HL-60 (cell line): Measurements from ENCODE around the gene CCDC106.

Source experiments
- DNase-seq, 2 experiments: peaks; one replicate each; pipeline ENCODE4 v3.0.0-alpha.2; 2010 to 2020; ENCODE audit warnings: low read depth in 1 of 2, low spot score in 1 of 2
- H3K27ac ChIP-seq: fragments of 250-450 bp; sonication (Bioruptor Pico); replicated peaks from 2 replicates; pipeline ENCODE4 v1.5.1; 2020; ENCODE audit warnings: mild to moderate bottlenecking, moderate library complexity
- H3K27me3 ChIP-seq: fragments of 250-450 bp; sonication (Bioruptor Pico); 2 replicates; pipeline ENCODE4 v1.5.1; 2021; ENCODE audit warnings: mild to moderate bottlenecking, moderate library complexity; ENCODE audit not compliant: insufficient read depth, poor library complexity, severe bottlenecking
- H3K4me3 ChIP-seq: replicated peaks from 2 replicates; pipeline ENCODE4 v1.5.1; 2011; ENCODE audit warnings: mild to moderate bottlenecking, control low read depth, low read length; ENCODE audit not compliant: insufficient read depth
- CTCF ChIP-seq: IDR thresholded peaks from one replicate; pipeline ENCODE4 v1.5.1; 2011; ENCODE audit warnings: low read length, control low read depth, inconsistent platforms; ENCODE audit not compliant: insufficient read depth
- GABPA ChIP-seq: IDR thresholded peaks from 2 replicates; pipeline ENCODE4 v1.6.1; 2012; ENCODE audit warnings: low read depth
- POLR2AphosphoS5 ChIP-seq: IDR thresholded peaks from 2 replicates; pipeline ENCODE4 v1.6.1; 2012; ENCODE audit warnings: low read depth
- SPI1 ChIP-seq: IDR thresholded peaks from 2 replicates; pipeline ENCODE4 v1.6.1; 2012; ENCODE audit warnings: low read depth, mild to moderate bottlenecking, borderline replicate concordance
- TF ChIP-seq, protein P1 (sequence below): IDR thresholded peaks from 2 replicates; pipeline ENCODE4 v1.6.1; 2012; ENCODE audit warnings: low read depth; ENCODE audit not compliant: insufficient replicate concordance

The CCDC106 gene

DNA sequence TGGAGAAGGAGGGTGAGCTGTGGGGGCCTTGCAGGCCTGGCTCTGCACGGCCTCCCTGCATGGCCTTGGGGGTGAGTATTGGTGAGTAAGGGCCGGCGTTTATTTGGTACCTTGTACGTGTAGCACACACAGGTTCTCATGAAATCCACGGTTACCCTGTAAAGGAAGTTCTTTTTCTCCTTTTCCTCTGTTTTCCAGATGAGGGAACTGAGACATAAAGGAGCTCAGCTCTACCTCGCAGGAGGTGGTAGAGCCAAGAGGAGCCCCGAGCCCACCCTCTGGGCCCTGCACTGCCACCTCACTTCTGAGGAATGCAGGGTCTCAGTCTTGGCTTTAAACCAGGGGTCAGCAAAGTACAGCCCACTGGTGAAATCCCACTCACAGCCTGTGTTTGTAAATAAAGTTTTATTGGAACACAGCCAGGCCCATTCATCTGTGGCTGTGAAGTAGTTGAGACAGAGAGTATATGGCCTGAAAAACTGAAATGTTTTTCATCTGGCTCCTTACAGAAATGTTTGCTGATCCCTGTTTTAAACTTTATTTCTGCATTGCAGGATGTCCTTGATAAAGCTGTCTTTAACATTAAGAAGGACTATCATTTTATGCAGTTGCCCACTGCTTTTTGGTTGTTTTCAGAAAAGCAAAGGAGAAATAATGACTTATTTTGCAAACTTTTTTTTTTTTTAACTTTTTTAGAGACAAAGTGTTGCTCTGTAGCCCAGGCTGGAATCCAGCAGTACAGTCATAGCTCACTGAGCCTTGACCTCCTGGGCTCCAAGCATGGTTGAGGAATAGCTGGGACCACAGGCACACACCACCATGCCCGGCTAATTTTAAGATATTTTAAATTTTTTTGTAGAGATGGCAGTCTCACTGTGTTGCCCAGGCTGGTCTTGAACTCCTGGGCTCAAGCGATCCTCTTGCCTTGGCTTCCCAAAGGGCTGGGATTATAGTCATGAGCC, 33.4 kb downstream of the CCDC106 start:
- DNase-seq = no peak
- H3K27ac ChIP-seq = no peak overlapping the region
- no peak overlapping the region for H3K4me3 ChIP-seq
- TF ChIP-seq SPI1 (no peak), CTCF (no peak), POLR2AphosphoS5 (no peak), GABPA (no peak)
- TF ChIP-seq, protein P1, sequence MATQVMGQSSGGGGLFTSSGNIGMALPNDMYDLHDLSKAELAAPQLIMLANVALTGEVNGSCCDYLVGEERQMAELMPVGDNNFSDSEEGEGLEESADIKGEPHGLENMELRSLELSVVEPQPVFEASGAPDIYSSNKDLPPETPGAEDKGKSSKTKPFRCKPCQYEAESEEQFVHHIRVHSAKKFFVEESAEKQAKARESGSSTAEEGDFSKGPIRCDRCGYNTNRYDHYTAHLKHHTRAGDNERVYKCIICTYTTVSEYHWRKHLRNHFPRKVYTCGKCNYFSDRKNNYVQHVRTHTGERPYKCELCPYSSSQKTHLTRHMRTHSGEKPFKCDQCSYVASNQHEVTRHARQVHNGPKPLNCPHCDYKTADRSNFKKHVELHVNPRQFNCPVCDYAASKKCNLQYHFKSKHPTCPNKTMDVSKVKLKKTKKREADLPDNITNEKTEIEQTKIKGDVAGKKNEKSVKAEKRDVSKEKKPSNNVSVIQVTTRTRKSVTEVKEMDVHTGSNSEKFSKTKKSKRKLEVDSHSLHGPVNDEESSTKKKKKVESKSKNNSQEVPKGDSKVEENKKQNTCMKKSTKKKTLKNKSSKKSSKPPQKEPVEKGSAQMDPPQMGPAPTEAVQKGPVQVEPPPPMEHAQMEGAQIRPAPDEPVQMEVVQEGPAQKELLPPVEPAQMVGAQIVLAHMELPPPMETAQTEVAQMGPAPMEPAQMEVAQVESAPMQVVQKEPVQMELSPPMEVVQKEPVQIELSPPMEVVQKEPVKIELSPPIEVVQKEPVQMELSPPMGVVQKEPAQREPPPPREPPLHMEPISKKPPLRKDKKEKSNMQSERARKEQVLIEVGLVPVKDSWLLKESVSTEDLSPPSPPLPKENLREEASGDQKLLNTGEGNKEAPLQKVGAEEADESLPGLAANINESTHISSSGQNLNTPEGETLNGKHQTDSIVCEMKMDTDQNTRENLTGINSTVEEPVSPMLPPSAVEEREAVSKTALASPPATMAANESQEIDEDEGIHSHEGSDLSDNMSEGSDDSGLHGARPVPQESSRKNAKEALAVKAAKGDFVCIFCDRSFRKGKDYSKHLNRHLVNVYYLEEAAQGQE = no peak
- H3K27me3 ChIP-seq = no peaks in the 10 kb centered on the region

DNA sequence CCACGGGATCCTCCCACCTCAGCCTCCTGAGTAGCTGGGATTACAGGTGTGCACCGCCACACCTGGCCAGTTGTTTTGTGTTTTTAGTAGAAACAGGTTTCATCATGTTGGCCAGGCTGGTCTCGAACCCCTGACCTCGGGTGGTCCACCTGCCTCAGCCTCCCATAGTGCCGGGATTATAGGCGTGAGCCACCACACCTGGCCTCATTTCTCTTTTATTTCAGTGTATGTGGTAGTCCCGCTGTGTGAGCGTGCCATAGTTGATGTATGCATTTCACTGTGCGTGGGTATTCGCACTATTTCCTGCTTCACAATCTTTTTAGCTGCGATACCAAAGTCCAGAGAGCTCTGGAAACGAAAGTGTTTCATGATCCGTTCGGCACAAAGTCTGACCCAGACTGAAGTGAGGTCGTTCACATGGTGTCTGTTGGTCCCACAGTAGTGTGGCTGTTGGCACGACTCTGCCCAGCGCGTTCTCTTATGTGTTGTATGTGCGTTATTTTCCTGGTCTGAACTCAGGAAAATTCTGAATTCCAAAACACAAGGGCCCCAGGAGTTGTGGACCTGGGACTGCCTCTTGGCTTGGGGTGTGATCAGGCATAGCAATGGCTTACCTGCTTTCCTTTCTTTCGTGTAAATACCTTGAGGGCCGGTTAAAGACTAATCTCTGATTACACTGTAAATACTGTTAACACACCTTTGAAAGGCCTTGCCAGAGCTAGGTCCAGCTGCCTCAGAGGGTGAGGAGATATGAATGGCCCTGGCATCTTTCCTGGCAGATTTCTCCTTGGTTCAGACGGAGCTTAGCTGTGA, 35.6 kb downstream of the CCDC106 start:
- H3K4me3 ChIP-seq = no peak overlapping the region
- no peak for DNase-seq
- H3K27me3 ChIP-seq = no peaks in the 10 kb centered on the region
- no peak overlapping the region for H3K27ac ChIP-seq
- TF ChIP-seq CTCF = no peak
- no peak for TF ChIP-seq POLR2AphosphoS5
- TF ChIP-seq, protein P1 = no peak
- no peak for TF ChIP-seq GABPA
- no peak for TF ChIP-seq SPI1

GRCh38 chr19:55684946-55685681, 37.1 kb downstream of the CCDC106 start:
- DNase-seq = no peak
- TF ChIP-seq POLR2AphosphoS5 (no peak), SPI1 (no peak), GABPA (no peak), CTCF (no peak)
- TF ChIP-seq, protein P1 = no peak
- H3K4me3 ChIP-seq = no peak overlapping the region
- H3K27ac ChIP-seq = no peak overlapping the region
- H3K27me3 ChIP-seq = no peaks in the 10 kb centered on the region
